Measurements from ENCODE around the gene MAP3K19. TPM values are rescaled to one million over a fixed set of nuclear protein-coding genes. Genes with fewer than 3 reads are reported as not detected.

MAP3K19 gene
- total RNA-seq, 4 donors from 2014 or later: not detected

DNA sequence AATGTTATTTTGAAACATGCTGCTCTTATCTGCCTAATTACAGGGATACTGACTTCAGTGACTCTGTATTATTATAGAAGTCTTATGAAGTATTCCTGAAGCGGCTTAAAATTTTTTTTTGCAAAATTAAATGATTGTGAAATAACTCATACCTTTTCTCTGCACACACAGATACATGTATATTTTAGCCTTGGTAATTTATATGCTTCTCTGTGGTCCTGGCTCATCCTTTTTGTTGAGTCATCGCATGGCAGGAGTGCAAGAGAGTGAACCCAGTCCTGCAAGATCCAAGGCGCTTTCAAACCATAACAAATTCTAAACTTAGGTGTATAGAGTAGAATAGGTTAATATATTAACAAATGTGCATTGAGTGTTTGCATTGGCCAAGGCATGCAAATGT is 120.1 kb downstream of the MAP3K19 start:
- Histone ChIP-seq H3K4me1 (peaks cover 11 to 79% (median 24%) of the 10 kb centered on the region in 4 donors), H3K27me3 (no peaks in the 10 kb centered on the region), H3K36me3 (no peaks in the 10 kb centered on the region), H3K27ac (no peak overlapping the region), H3K9me3 (no peaks in the 10 kb centered on the region), H3K4me3 (no peak overlapping the region)
- no peak for DNase-seq
- intact Hi-C loops (cut with DNase I; ENCODE audit: low total_unique reads) (no loop called here), in situ Hi-C loops (cut with MboI; ENCODE audit: low pct_ligation_motif_present in 1 of 4, low pct_unique_long_range_greater_than_20kb in 1 of 4, low sequenced_read_pairs in 3 of 4) (no loop called here)
- WGBS, 2 donors (ENCODE audit: low coverage in 1 of 2): 72 to 89% methylated on average over 3 of the region's 3 CpGs
- TF ChIP-seq POLR2A (IDR thresholded peaks at IDR 0.05): no peak

DNA sequence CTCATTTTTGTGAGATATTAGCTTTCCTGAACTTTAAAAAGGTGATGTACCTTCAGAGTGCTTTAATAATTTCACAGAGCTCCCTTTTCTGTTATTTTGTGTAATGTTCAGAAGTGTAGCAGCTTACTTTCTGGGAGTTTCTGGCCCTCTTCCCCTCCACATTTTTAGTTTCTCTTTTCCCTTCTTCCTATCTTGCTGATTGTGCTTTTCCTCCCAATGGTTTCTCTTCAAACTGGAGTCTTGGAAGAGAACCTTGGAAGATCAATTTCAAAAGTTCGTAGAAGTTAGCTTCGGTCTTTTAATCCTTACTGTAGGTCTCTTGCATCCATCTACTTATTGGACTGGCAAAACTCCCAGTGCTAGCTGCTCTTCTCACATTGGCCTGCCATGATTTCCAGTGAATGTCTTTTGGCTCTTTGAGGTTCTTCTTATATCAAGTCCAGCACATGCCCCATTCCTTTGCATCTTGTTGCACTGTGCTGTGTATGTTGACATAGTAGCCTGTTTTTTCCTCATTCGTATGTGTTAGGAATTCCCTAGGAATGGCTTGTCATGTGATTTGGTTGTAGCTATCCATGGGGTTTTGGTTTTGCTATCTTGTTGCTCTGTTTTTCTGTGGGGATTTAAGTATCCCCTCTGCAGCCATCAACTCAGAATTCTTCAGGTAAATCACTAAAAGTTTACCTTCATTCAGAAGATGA is 120.9 kb downstream of the MAP3K19 start:
- H3K9me3 ChIP-seq: no peaks in the 10 kb centered on the region
- 68 to 70% methylated on average over 3 of the region's 3 CpGs for WGBS, 2 donors (ENCODE audit: low coverage in 1 of 2)
- DNase-seq: no peak
- in situ Hi-C loops (cut with MboI; ENCODE audit: low pct_ligation_motif_present in 1 of 4, low pct_unique_long_range_greater_than_20kb in 1 of 4, low sequenced_read_pairs in 3 of 4): no loop called here
- H3K4me1 ChIP-seq: peaks cover 12 to 84% (median 28%) of the 10 kb centered on the region in 4 donors
- intact Hi-C loops (cut with DNase I; ENCODE audit: low total_unique reads): no loop called here
- no peaks in the 10 kb centered on the region for H3K27me3 ChIP-seq
- no peak overlapping the region for H3K4me3 ChIP-seq
- H3K36me3 ChIP-seq: no peaks in the 10 kb centered on the region
- TF ChIP-seq, protein P1, sequence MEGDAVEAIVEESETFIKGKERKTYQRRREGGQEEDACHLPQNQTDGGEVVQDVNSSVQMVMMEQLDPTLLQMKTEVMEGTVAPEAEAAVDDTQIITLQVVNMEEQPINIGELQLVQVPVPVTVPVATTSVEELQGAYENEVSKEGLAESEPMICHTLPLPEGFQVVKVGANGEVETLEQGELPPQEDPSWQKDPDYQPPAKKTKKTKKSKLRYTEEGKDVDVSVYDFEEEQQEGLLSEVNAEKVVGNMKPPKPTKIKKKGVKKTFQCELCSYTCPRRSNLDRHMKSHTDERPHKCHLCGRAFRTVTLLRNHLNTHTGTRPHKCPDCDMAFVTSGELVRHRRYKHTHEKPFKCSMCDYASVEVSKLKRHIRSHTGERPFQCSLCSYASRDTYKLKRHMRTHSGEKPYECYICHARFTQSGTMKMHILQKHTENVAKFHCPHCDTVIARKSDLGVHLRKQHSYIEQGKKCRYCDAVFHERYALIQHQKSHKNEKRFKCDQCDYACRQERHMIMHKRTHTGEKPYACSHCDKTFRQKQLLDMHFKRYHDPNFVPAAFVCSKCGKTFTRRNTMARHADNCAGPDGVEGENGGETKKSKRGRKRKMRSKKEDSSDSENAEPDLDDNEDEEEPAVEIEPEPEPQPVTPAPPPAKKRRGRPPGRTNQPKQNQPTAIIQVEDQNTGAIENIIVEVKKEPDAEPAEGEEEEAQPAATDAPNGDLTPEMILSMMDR (IDR thresholded peaks at IDR 0.05): no peak
- no peak for TF ChIP-seq POLR2AphosphoS5 (IDR thresholded peaks at IDR 0.05)
- TF ChIP-seq POLR2A (IDR thresholded peaks at IDR 0.05): no peak
- no peak for TF ChIP-seq EP300 (IDR thresholded peaks at IDR 0.05; ENCODE audit: low read depth)
- H3K27ac ChIP-seq: no peak overlapping the region

DNA sequence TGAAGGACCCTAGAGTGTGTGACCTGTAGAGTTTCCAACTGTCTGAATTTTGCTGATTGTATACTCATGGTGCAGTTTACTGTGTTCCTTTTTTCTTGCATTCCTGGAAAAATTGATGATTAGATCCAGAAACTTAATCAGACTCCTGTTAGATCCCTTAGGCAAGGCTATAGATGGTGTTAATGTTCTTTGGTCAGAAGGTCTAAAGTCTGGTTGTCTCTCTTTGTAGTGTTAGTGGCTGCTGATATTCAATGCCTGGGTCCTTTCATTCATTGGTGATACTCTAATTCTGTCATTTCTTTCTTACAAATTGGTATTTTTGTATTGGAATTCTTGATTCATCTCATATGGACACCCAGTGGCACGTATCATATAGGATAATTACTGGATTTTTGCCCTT is 122.3 kb downstream of the MAP3K19 start:
- Histone ChIP-seq H3K9me3 (no peaks in the 10 kb centered on the region), H3K4me3 (no peak overlapping the region), H3K27me3 (no peaks in the 10 kb centered on the region), H3K4me1 (peaks cover 25 to 88% (median 42%) of the 10 kb centered on the region in 4 donors), H3K36me3 (no peaks in the 10 kb centered on the region), H3K27ac (no peak overlapping the region)
- WGBS, 2 donors (ENCODE audit: low coverage in 1 of 2): 100% methylated on average over 1 of the region's 1 CpG
- in situ Hi-C loops (cut with MboI; ENCODE audit: low pct_ligation_motif_present in 1 of 4, low pct_unique_long_range_greater_than_20kb in 1 of 4, low sequenced_read_pairs in 3 of 4) (loop anchor here in 2 of 4 donors (25.0 kb wide), 2 partner anchors 813 to 838 kb away; no protein-coding TSS in a partner anchor), intact Hi-C loops (cut with DNase I; ENCODE audit: low total_unique reads) (no loop called here)
- no peak for DNase-seq
- TF ChIP-seq EP300 (IDR thresholded peaks at IDR 0.05; ENCODE audit: low read depth) (no peak), POLR2A (IDR thresholded peaks at IDR 0.05) (no peak), POLR2AphosphoS5 (IDR thresholded peaks at IDR 0.05) (no peak)
- TF ChIP-seq, protein P1 (IDR thresholded peaks at IDR 0.05): no peak

DNA sequence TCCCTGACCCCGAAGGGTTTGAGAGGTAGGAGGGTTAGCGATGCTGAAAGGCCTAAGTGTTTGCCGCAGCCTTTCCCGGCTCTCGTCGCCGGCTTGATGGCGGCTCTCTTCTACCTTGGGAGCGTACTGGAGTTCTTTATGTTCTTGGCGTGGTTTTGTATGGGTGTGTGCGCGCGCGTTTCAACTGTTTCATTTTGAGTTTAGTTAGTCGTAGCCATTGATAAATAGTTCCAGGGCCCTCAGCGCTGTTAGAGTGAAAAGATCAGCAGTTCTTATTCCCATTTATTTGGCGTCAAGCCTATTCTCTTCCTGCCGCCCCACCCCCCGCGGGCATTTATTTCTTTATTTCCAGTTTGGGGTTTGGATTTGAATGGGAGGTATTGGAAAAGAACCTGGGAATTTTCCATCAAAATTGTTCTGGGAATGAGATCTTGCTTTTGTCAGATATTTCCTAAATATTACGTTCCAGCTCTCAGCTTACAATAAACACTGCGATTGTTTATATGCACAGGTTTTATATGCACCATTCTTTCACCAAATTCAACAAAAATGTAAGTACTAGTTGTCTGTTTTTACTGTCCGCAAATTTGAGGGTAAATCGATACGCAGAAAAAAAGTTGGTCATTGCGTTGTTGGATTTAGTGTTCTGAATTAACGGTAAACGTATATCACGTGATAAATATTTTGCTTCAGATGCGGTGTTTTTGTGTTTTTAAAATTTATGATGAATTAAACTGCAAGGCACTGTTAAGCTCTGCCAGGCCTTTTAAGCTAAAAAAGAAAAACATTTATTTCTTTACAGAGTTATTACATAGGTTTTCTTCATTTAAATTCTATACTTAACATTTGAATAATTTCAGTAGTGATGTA is 127.7 kb downstream of the MAP3K19 start:
- WGBS, 2 donors (ENCODE audit: low coverage in 1 of 2): 0 to 1% methylated on average over 14 to 30 of the region's 30 CpGs
- in situ Hi-C loops (cut with MboI; ENCODE audit: low pct_ligation_motif_present in 1 of 4, low pct_unique_long_range_greater_than_20kb in 1 of 4, low sequenced_read_pairs in 3 of 4): loop anchor here in 2 of 4 donors (25.0 kb wide), 2 partner anchors 807 to 832 kb away; no protein-coding TSS in a partner anchor
- H3K4me1 ChIP-seq: peaks cover 21 to 59% (median 35%) of the 10 kb centered on the region in 4 donors

More for the DNA sequence above, 127.7 kb downstream of the MAP3K19 start:
- peak; percentile 60 for DNase-seq
- no peaks in the 10 kb centered on the region for H3K27me3 ChIP-seq
- peak overlapping the region; percentile 81 to 99 (median 92) for H3K4me3 ChIP-seq
- H3K36me3 ChIP-seq: no peaks in the 10 kb centered on the region
- peak overlapping the region; percentile 95 to 100 (median 98) for H3K27ac ChIP-seq
- H3K9me3 ChIP-seq: no peaks in the 10 kb centered on the region
- intact Hi-C loops (cut with DNase I; ENCODE audit: low total_unique reads): no loop called here
- TF ChIP-seq EP300 (IDR thresholded peaks at IDR 0.05; ENCODE audit: low read depth) (no peak), POLR2AphosphoS5 (IDR thresholded peaks at IDR 0.05) (peak; percentile 24 to 39 (median 27)), POLR2A (IDR thresholded peaks at IDR 0.05) (peak; percentile 0)
- TF ChIP-seq, protein P1 (IDR thresholded peaks at IDR 0.05): no peak

Data from transverse colon (tissue), 4 donors.